ENCODE measurements around the gene F10. TPM values are rescaled to one million over a fixed set of nuclear protein-coding genes. Genes with fewer than 3 reads are reported as not detected.

The F10 gene
- total RNA-seq, 2 donors from 2014 or later: 25.5 to 31.5 TPM

GRCh38 chr13:113129921-113130750 lies 7.5 kb downstream of the F10 start:
- H3K27me3 ChIP-seq (replicated peaks; ENCODE audit: insufficient read depth): no peaks in the 10 kb centered on the region
- ATAC-seq (ENCODE audit: insufficient number of reproducible peaks, low FRiP score, low read depth) (no peak), DNase-seq (ENCODE audit: low spot score) (no peak)
- H3K4me3 ChIP-seq: peak overlapping the region; percentile 60
- TF ChIP-seq CTCF (IDR thresholded peaks at IDR 0.05): no peak
- H3K36me3 ChIP-seq: no peaks in the 10 kb centered on the region
- H3K27ac ChIP-seq: no peak overlapping the region
- H3K4me1 ChIP-seq (ENCODE audit: control insufficient read depth in 1 of 2, low read depth in 2 of 2): peaks cover 0 to 7% of the 10 kb centered on the region in 2 donors
- H3K9me3 ChIP-seq: no peaks in the 10 kb centered on the region

GRCh38 chr13:113135281-113135760 lies 12.7 kb downstream of the F10 start:
- Histone ChIP-seq H3K4me1 (ENCODE audit: control insufficient read depth in 1 of 2, low read depth in 2 of 2) (no peaks in the 10 kb centered on the region), H3K9me3 (no peaks in the 10 kb centered on the region), H3K4me3 (no peak overlapping the region), H3K36me3 (no peaks in the 10 kb centered on the region), H3K27ac (no peak overlapping the region), H3K27me3 (replicated peaks; ENCODE audit: insufficient read depth) (no peaks in the 10 kb centered on the region)
- ATAC-seq (ENCODE audit: insufficient number of reproducible peaks, low FRiP score, low read depth) (no peak), DNase-seq (ENCODE audit: low spot score) (no peak)
- TF ChIP-seq CTCF (IDR thresholded peaks at IDR 0.05): no peak

- DNase-seq (ENCODE audit: low spot score) (no peak), ATAC-seq (ENCODE audit: insufficient number of reproducible peaks, low FRiP score, low read depth) (no peak)
- H3K27ac ChIP-seq: no peak overlapping the region
- H3K27me3 ChIP-seq (replicated peaks; ENCODE audit: insufficient read depth): no peaks in the 10 kb centered on the region
- H3K4me3 ChIP-seq: no peak overlapping the region
- no peaks in the 10 kb centered on the region for H3K36me3 ChIP-seq
- TF ChIP-seq CTCF (IDR thresholded peaks at IDR 0.05): no peak
- no peaks in the 10 kb centered on the region for H3K4me1 ChIP-seq (ENCODE audit: control insufficient read depth in 1 of 2, low read depth in 2 of 2)
- no peaks in the 10 kb centered on the region for H3K9me3 ChIP-seq
Measured at GRCh38 chr13:113137691-113138298, 15.2 kb downstream of the F10 start.

- no peak for TF ChIP-seq CTCF (IDR thresholded peaks at IDR 0.05)
- no peak for ATAC-seq (ENCODE audit: insufficient number of reproducible peaks, low FRiP score, low read depth)
- no peak overlapping the region for H3K4me3 ChIP-seq
- H3K9me3 ChIP-seq: no peaks in the 10 kb centered on the region
- no peaks in the 10 kb centered on the region for H3K4me1 ChIP-seq (ENCODE audit: control insufficient read depth in 1 of 2, low read depth in 2 of 2)
- no peaks in the 10 kb centered on the region for H3K36me3 ChIP-seq
- H3K27ac ChIP-seq: no peak overlapping the region
- H3K27me3 ChIP-seq (replicated peaks; ENCODE audit: insufficient read depth): no peaks in the 10 kb centered on the region
- DNase-seq (ENCODE audit: low spot score): no peak
Measured at GRCh38 chr13:113138792-113139551, 16.4 kb downstream of the F10 start.

GRCh38 chr13:113139577-113139976 lies 17.0 kb downstream of the F10 start:
- no peaks in the 10 kb centered on the region for H3K4me1 ChIP-seq (ENCODE audit: control insufficient read depth in 1 of 2, low read depth in 2 of 2)
- TF ChIP-seq CTCF (IDR thresholded peaks at IDR 0.05): no peak
- DNase-seq (ENCODE audit: low spot score) (no peak), ATAC-seq (ENCODE audit: insufficient number of reproducible peaks, low FRiP score, low read depth) (no peak)
- H3K27ac ChIP-seq: no peak overlapping the region
- no peaks in the 10 kb centered on the region for H3K36me3 ChIP-seq
- H3K4me3 ChIP-seq: no peak overlapping the region
- no peaks in the 10 kb centered on the region for H3K27me3 ChIP-seq (replicated peaks; ENCODE audit: insufficient read depth)
- H3K9me3 ChIP-seq: no peaks in the 10 kb centered on the region

Measured in thoracic aorta (tissue), 2 donors.